Measurements from ENCODE around the gene TINCR.
A peak's percentile ranks its signal among the peaks of the same experiment; 100 is the strongest.

The TINCR gene

GRCh38 chr19:5588906-5589676 is 21.3 kb upstream of the TINCR start:
- DNase-seq, result no peak

- no peak for DNase-seq
Observed at GRCh38 chr19:5588441-5588840, 20.7 kb upstream of the TINCR start.

GRCh38 chr19:5587661-5588060 is 19.9 kb upstream of the TINCR start:
- no peak for DNase-seq

GRCh38 chr19:5587071-5587455 is 19.3 kb upstream of the TINCR start:
- no peak for DNase-seq

- DNase-seq, result no peak
Observed at GRCh38 chr19:5586300-5587070, 18.7 kb upstream of the TINCR start.

GRCh38 chr19:5585461-5586299 is 17.9 kb upstream of the TINCR start:
- peak; percentile 9 for DNase-seq

- no peak for DNase-seq
Observed at GRCh38 chr19:5580161-5580571, 12.4 kb upstream of the TINCR start.

GRCh38 chr19:5579697-5580096 is 11.9 kb upstream of the TINCR start:
- no peak for DNase-seq

GRCh38 chr19:5579286-5579685 is 11.5 kb upstream of the TINCR start:
- DNase-seq, result no peak

- DNase-seq, result peak; percentile 43
Observed at GRCh38 chr19:5578097-5578846, 10.5 kb upstream of the TINCR start.

GRCh38 chr19:5575590-5575989 is 7.8 kb upstream of the TINCR start:
- no peak for DNase-seq

- DNase-seq, result no peak
Observed at GRCh38 chr19:5572556-5573286, 5.0 kb upstream of the TINCR start.

- no peak for DNase-seq
Observed at GRCh38 chr19:5571777-5572176, 4.0 kb upstream of the TINCR start.

GRCh38 chr19:5567970-5568407 is 236 bp upstream of the TINCR start:
- no peak for DNase-seq

- DNase-seq, result no peak
Observed at GRCh38 chr19:5564930-5565329, 2.8 kb downstream of the TINCR start.

- no peak for DNase-seq
Observed at GRCh38 chr19:5563935-5564612, 3.7 kb downstream of the TINCR start.

GRCh38 chr19:5563008-5563431 is 4.7 kb downstream of the TINCR start:
- DNase-seq, result no peak

- no peak for DNase-seq
Observed at GRCh38 chr19:5562280-5562679, 5.5 kb downstream of the TINCR start.

- no peak for DNase-seq
Observed at GRCh38 chr19:5561559-5561958, 6.2 kb downstream of the TINCR start.

- DNase-seq, result no peak
Observed at GRCh38 chr19:5560156-5560555, 7.6 kb downstream of the TINCR start.

- DNase-seq, result no peak
Observed at GRCh38 chr19:5559804-5560133, 8.0 kb downstream of the TINCR start.

All from CD4-positive, alpha-beta T cell treated with Interferon gamma for 1 hour (primary cell).